Keratinocyte (primary cell): ENCODE measurements around the gene JAM2. TPM values are rescaled to one million over a fixed set of nuclear protein-coding genes. Genes with fewer than 3 reads are reported as not detected.

Experiments
- DNase-seq: peaks from one replicate; pipeline ENCODE4 v3.0.0-alpha.2; 2011; ENCODE audit warnings: low read depth, missing footprints, low spot score
- FAIRE-seq: peaks from 2 replicates; lab custom pipeline; 2011; peaks lifted over from hg19 to GRCh38; lab: Jason Lieb, UNC
- H2AFZ ChIP-seq: 2 replicates; pipeline ENCODE4 v1.6.0; 2012; ENCODE audit warnings: low read length, control low read depth, inconsistent platforms; ENCODE audit not compliant: control insufficient read depth
- H3K27ac ChIP-seq: 2 replicates; pipeline ENCODE4 v1.5.1; 2011; ENCODE audit warnings: low read length; ENCODE audit not compliant: control insufficient read depth, insufficient read depth
- H3K27me3 ChIP-seq: 3 replicates; pipeline ENCODE4 v1.6.0; 2011; ENCODE audit warnings: low read length; ENCODE audit not compliant: control insufficient read depth, insufficient read depth; ENCODE audit errors: extremely low read depth
- H3K36me3 ChIP-seq, 2 experiments: 2 replicates in 1 of 2; 3 replicates in 1 of 2; pipeline ENCODE4 v1.5.1; 2011; ENCODE audit warnings: low read length in 2 of 2, mild to moderate bottlenecking in 1 of 2; ENCODE audit not compliant: control insufficient read depth in 2 of 2, insufficient read depth in 2 of 2; ENCODE audit errors: extremely low read depth in 1 of 2
- H3K4me1 ChIP-seq: 3 replicates; pipeline ENCODE4 v1.5.1; 2011; ENCODE audit warnings: low read length; ENCODE audit not compliant: control insufficient read depth, insufficient read depth; ENCODE audit errors: extremely low read depth
- H3K4me2 ChIP-seq: 3 replicates; pipeline ENCODE4 v1.6.0; 2011; ENCODE audit warnings: low read depth, low read length; ENCODE audit not compliant: control insufficient read depth, insufficient read depth; ENCODE audit errors: extremely low read depth
- H3K4me3 ChIP-seq, 3 experiments: fragments of 200-600 bp in 1 of 3; sonication (generic) in 1 of 3; 2 replicates in 2 of 3; 3 replicates in 1 of 3; pipeline ENCODE4 v1.5.1; 2011 to 2016; ENCODE audit warnings: low read length in 3 of 3, mild to moderate bottlenecking in 3 of 3, control low read depth in 2 of 3, inconsistent platforms in 1 of 3, low read depth in 1 of 3, mixed read lengths in 1 of 3, mixed run types in 1 of 3, moderate library complexity in 1 of 3; ENCODE audit not compliant: control insufficient read depth in 2 of 3, insufficient read depth in 2 of 3; ENCODE audit errors: extremely low read depth in 1 of 3
- H3K79me2 ChIP-seq: 2 replicates; pipeline ENCODE4 v1.6.0; 2012; ENCODE audit warnings: low read length; ENCODE audit not compliant: control insufficient read depth, insufficient read depth
- H3K9ac ChIP-seq: 3 replicates; pipeline ENCODE4 v1.6.0; 2011; ENCODE audit warnings: low read length; ENCODE audit not compliant: control insufficient read depth, insufficient read depth; ENCODE audit errors: extremely low read depth
- H3K9me1 ChIP-seq: 3 replicates; pipeline ENCODE4 v1.6.0; 2011; ENCODE audit warnings: low read length; ENCODE audit not compliant: control insufficient read depth, insufficient read depth; ENCODE audit errors: extremely low read depth
- H3K9me3 ChIP-seq: 2 replicates; pipeline ENCODE4 v1.5.1; 2012; ENCODE audit warnings: low read depth, low read length; ENCODE audit not compliant: control insufficient read depth
- H4K20me1 ChIP-seq: 3 replicates; pipeline ENCODE4 v1.6.0; 2011; ENCODE audit warnings: low read length; ENCODE audit not compliant: control insufficient read depth, insufficient read depth; ENCODE audit errors: extremely low read depth
- CTCF ChIP-seq, 3 experiments: IDR thresholded peaks in 1 of 3; conservative IDR thresholded peaks in 1 of 3; optimal IDR thresholded peaks in 1 of 3; 2 replicates in 2 of 3; 3 replicates in 1 of 3; pipeline versions ENCODE3 to v1.5.1; 2011; ENCODE audit warnings: low read length in 3 of 3, mild to moderate bottlenecking in 3 of 3, moderate library complexity in 2 of 3, control low read depth in 1 of 3, inconsistent platforms in 1 of 3; ENCODE audit not compliant: insufficient read depth in 2 of 3; ENCODE audit errors: extremely low read depth in 1 of 3
- EZH2 ChIP-seq: IDR thresholded peaks from one replicate; pipeline ENCODE4 v1.6.1; 2012; ENCODE audit warnings: inconsistent platforms, mild to moderate bottlenecking, low read length, moderate library complexity
- dilution Hi-C: fragments of 300-500 bp; cut with MboI; formaldehyde crosslinking; loops from one replicate; pipeline ENCODE4 v1.7.0; 2020; ENCODE audit warnings: low sequenced_read_pairs; ENCODE audit not compliant: extremely low pct_ligation_motif_present
- polyA plus RNA-seq, 5 experiments: library from polyadenylated mRNA; depleted of rRNA in 3 of 5; stranded (reverse) in 3 of 5; stranded (forward) in 1 of 5; unstranded in 1 of 5; fragments of >200 nt; gene quantifications; 1 replicate in 1 of 5; 2 replicates in 3 of 5; 3 replicates in 1 of 5; pipeline versions ENCODE4 v1.2.1 to v1.2.3, GENCODE V29; 2011 to 2012; ENCODE audit warnings: missing spikeins in 2 of 5, low read depth in 1 of 5, low replicate concordance in 1 of 5

Gene JAM2
- polyA plus RNA-seq, 1 donor (not counting 4 experiments of a cell fraction or from before 2014, with no cell fraction given), result not detected

GRCh38 chr21:25734904-25735645 lies 96.0 kb downstream of the JAM2 start, which contains the start of the genes ATP5PF and GABPA:
ATP5PF (minus strand) TSS chr21:25734904; CDS start chr21:25729794, 5,110 bp downstream.
GABPA (plus strand) TSS chr21:25734972; CDS start chr21:25741599, 6,627 bp downstream.
- DNase-seq, result peak; percentile 84
- no peaks in the 10 kb centered on the region for H3K27me3 ChIP-seq
- FAIRE-seq, result peak; percentile 78
- H3K9me1 ChIP-seq, result no peaks in the 10 kb centered on the region
- H3K4me1 ChIP-seq, result peaks cover 10% of the 10 kb centered on the region
- H3K9me3 ChIP-seq, result no peaks in the 10 kb centered on the region
- no peaks in the 10 kb centered on the region for H4K20me1 ChIP-seq
- dilution Hi-C loops, result no loop called here
- H2AFZ ChIP-seq, result peak within 1 kb of the TSS; percentile 97
- peak within 1 kb of the TSS; percentile 90 for H3K4me2 ChIP-seq
- H3K4me3 ChIP-seq, result peak within 1 kb of the TSS; percentile 89 to 99 (median 94)
- H3K36me3 ChIP-seq, result peaks cover 2 to 5% of the 10 kb centered on the region in 2 experiments
- TF ChIP-seq EZH2 (no peak), CTCF (optimal IDR thresholded peaks at IDR 0.05 in 1 of 3, IDR thresholded peaks at IDR 0.05 in 1 of 3, conservative IDR thresholded peaks at IDR 0.05 in 1 of 3; ENCODE audit: extremely low read depth in 1 of 3, insufficient read depth in 2 of 3, low read length in 3 of 3) (peak in 1 of 3 experiments; percentile 21)
- peak within 1 kb of the TSS; percentile 98 for H3K9ac ChIP-seq
- H3K79me2 ChIP-seq, result peaks cover 81% of the 10 kb centered on the region
- H3K27ac ChIP-seq, result peak within 1 kb of the TSS; percentile 98

- TF ChIP-seq EZH2, result no peak
- no peak for TF ChIP-seq CTCF (optimal IDR thresholded peaks at IDR 0.05 in 1 of 3, IDR thresholded peaks at IDR 0.05 in 1 of 3, conservative IDR thresholded peaks at IDR 0.05 in 1 of 3; ENCODE audit: extremely low read depth in 1 of 3, insufficient read depth in 2 of 3, low read length in 3 of 3)
- no peaks in the 10 kb centered on the region for H4K20me1 ChIP-seq
- H3K79me2 ChIP-seq, result peaks cover 78% of the 10 kb centered on the region
- no peaks in the 10 kb centered on the region for H3K9me1 ChIP-seq
- H3K36me3 ChIP-seq, result peaks cover 0 to 4% of the 10 kb centered on the region in 2 experiments
- no peak for DNase-seq
- H3K9me3 ChIP-seq, result no peaks in the 10 kb centered on the region
- dilution Hi-C loops, result no loop called here
- H3K27ac ChIP-seq, result peak overlapping the region; percentile 98
- H3K27me3 ChIP-seq, result no peaks in the 10 kb centered on the region
- H3K4me2 ChIP-seq, result peak overlapping the region; percentile 90
- peaks cover 10% of the 10 kb centered on the region for H3K4me1 ChIP-seq
- peak overlapping the region; percentile 93 for H2AFZ ChIP-seq
- peak overlapping the region; percentile 98 for H3K9ac ChIP-seq
- FAIRE-seq, result no peak
- peak overlapping the region; percentile 89 to 99 (median 94) for H3K4me3 ChIP-seq
These were observed 96.9 kb downstream of the JAM2 start for GRCh38 chr21:25735646-25736597.
